ENCODE measurements around the gene PDE6H.

- TF ChIP-seq REST (IDR thresholded peaks at IDR 0.05; ENCODE audit: insufficient read depth in 1 of 2, low read depth in 2 of 2, low read length in 1 of 2) (no peak), POLR2AphosphoS5 (IDR thresholded peaks at IDR 0.05; ENCODE audit: low read depth, low read length) (no peak)
- TF ChIP-seq, protein P1, sequence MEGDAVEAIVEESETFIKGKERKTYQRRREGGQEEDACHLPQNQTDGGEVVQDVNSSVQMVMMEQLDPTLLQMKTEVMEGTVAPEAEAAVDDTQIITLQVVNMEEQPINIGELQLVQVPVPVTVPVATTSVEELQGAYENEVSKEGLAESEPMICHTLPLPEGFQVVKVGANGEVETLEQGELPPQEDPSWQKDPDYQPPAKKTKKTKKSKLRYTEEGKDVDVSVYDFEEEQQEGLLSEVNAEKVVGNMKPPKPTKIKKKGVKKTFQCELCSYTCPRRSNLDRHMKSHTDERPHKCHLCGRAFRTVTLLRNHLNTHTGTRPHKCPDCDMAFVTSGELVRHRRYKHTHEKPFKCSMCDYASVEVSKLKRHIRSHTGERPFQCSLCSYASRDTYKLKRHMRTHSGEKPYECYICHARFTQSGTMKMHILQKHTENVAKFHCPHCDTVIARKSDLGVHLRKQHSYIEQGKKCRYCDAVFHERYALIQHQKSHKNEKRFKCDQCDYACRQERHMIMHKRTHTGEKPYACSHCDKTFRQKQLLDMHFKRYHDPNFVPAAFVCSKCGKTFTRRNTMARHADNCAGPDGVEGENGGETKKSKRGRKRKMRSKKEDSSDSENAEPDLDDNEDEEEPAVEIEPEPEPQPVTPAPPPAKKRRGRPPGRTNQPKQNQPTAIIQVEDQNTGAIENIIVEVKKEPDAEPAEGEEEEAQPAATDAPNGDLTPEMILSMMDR (IDR thresholded peaks at IDR 0.05): no peak
Measured at GRCh38 chr12:14976658-14977057, 3.8 kb downstream of the PDE6H start.
